ENCODE measurements around the gene CDH4.

CDH4 gene

DNA sequence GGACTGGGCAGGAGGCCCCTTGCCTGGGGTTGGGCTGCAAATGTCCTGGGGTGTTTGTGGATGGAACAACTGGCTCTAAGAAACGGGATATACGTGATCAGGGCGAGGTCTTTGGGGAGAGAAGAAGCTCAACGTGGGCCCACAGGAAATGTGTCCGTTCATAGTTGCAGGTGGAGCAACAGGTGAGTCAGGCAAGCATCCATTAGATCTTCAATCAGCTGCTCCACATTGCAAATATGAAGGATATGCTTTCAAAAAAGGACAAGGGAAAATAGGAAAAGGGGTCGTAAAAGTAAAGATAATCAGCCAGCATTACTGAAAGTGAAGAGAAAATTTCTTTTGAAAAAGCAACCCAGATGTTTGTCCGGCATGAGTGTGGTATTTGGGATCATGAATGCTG, 251.0 kb downstream of the CDH4 start:
- no peak for DNase-seq

GRCh38 chr20:61505508-61505907, 253.4 kb downstream of the CDH4 start:
- DNase-seq: no peak

DNA sequence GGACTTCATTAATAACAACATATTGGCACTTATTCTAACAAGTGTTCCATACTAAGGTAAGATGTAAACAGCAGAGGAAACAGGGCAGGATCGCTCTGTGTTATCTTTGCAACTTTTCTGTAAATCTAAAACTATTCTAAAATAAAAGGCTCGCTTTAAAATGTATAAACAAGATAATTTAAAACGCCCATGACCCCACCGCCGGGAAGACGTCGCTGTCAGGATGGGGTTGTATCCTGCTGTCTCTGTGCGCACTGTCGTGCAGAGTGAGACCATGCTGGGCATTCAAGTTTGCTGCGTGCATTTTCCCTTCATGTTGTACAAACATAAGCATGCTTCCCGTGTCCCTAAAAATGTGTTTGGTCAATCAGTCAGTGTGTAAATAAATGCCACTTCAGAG, 255.7 kb downstream of the CDH4 start:
- DNase-seq: no peak

DNA sequence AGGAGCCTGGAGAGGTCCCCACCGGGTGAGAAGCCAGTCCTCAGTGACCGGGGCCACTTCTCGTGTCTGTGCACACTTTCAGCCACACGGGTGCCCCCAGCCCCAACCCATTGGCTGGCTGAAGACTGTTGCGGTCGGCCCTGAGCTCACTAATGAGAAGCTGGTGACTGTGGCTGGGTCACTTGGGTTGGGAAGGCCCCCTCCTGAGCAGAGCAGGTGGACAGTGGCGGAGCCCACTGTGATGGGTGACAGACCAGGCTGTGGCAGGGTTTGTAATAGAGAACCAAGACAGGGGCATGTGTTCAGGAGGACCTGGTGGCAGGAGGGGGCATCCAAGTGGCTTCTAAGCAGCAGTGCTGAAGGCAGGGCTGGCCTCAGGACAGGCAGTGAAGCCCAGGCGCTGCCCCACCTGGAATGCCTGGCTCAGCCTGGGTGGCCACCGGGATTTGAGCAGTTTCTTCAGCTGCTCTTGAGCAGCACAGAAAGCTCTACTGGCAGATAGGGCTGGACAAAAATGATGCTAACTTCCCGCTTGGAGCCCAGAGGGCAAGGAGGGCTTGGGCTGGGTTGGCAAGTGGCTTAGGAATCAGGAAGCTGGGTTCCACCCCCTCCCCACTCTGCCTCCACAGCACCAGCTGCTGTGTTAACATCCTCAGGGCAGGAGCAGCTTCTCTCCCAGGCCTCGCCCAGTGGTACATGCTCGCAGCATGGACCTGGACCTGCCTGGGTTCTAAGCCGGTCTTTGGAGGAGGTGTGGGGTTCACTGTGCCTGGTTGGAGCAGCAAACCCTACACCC, 256.4 kb downstream of the CDH4 start:
- no peak for DNase-seq

DNA sequence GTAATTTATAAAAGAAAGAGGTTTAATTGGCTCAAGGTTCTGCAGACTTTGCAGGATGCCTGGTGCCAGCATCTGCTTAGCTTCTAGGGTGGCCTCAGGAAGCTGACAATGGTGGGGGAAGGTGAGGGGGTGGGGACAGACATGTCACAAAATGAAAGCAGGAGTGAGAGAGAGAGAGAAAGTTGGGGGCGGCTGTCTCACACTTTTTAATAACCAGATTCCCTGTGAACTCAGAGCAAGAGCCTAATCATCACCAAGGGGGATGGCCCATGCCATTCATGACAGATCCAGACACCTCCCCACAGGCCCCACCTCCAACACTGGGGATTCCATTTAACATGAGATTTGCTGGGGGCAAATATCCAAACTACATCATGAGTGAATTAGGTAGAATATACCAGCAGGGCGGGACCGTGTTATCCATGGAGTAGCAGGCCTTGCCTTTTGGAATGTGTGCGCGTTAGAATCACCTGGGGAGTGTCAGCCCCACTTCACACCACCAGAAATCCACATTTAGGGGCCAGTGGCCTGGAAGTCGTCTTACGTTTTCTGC, 258.8 kb downstream of the CDH4 start:
- DNase-seq: peak; percentile 4

DNA sequence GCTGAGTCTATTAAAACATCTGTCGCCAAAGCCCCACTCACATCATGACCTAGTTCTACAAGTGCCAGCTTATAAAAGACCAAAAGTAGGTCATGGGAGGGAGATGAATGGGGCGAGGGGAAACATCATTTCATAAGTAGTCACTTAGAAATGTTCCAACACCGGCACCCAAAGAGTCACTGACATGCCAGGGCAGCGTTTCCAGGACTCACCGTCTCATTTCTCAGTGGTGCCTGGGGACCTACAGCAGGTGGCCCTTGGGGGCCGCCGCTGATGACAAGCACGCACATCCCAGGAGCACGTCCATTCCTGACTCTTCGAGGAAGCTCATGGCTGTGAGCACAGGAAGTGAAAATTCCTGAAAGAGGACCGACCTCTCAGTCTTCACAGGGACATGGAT, 260.4 kb downstream of the CDH4 start:
- no peak for DNase-seq

DNA sequence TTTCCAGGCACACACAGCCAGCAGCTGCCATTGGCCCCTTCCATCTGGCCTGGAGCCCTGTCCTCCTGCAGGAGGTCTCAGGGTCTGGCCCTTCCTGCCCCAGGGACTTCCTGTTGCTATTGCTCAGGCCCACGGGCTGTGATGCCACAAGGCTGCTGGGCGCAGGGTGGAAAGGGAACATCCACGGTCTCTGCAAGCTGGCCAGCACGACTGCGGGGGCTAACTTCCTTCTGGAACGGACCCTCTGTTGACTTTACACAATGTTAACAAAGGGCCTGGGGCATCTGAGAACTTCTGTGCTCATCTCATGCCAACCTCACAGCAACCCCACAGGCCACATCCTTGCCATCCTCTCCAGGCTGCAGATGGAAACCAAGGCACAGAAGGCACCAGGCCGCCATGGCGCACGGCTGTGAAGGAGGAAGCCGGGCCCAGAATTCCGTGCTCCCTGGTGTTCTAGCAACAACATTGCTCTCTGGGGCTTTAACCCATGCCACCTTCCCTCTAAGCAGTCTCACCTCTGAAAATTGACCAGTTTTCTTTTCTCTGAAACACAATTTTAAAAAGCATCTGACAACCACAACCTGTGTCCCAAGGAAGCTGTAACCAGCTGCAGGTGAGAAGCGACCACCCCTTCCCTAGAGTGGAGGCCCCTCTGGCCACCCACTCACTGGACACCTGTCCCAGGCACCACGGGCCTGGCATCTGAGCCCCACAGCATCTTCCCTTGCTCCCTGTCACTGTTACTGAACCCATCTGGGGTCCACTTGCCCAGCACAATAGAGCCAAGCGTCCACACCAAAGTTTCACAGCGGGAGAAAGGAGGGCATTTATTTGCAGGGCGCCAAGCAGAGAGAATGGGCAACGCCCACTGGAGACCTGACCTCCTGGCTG, 261.3 kb downstream of the CDH4 start:
- no peak for DNase-seq

- DNase-seq: no peak
Observed at GRCh38 chr20:61514018-61514365, 261.9 kb downstream of the CDH4 start.

DNA sequence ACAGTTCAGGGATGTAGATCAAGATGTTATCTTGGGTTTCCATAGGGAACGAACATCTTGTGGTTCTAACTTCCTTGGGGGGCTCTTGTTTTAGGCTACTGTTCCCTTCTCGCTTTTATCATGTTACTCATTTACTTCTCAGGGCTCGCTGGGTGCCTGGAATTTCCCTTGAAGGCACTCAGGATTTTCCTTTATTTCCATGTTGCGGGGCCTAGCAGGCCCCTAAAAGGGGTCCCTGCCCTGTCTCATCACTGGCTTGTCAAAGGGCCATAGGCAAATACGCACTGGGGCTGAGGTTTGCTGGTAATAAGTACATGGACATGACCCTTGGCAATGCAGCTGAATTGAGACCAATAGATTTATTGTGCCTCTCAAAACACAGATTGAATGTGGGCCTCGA, 262.3 kb downstream of the CDH4 start:
- no peak for DNase-seq

DNA sequence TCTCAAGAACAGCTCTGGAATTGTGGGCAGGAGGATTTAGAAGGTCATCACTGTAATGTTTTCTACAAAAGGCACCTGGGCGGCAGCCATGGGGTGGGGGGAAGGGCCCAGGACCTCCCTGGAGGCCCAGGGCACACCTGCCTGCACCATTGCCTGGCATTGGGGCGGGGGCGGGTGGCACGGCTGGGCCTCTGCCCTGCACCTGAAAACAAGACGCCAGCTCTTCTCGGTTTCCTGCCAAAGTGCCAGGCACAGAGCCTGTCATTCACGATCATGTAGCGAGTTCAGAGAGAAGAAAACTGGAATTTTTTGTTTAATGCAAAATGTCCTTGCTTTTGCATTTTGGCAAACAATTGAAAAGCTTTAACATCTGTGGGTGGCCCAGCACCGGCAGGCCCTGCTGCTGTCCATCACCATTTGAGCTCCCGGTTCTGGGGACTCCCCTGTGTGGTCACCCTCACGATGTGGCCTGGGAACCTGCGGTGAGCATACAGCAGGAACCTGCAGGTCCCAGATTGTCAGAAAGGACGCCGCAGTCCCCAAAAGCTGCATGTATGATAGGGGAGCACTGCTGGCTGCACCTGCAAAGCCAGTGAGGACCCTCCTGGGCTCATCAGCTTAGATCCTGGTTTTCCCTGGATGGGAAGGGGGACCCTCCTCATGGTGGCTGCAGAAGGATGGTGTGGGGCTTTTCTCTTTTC, 262.9 kb downstream of the CDH4 start:
- DNase-seq: no peak

- no peak for DNase-seq
Observed at GRCh38 chr20:61515922-61516321, 263.9 kb downstream of the CDH4 start.

DNA sequence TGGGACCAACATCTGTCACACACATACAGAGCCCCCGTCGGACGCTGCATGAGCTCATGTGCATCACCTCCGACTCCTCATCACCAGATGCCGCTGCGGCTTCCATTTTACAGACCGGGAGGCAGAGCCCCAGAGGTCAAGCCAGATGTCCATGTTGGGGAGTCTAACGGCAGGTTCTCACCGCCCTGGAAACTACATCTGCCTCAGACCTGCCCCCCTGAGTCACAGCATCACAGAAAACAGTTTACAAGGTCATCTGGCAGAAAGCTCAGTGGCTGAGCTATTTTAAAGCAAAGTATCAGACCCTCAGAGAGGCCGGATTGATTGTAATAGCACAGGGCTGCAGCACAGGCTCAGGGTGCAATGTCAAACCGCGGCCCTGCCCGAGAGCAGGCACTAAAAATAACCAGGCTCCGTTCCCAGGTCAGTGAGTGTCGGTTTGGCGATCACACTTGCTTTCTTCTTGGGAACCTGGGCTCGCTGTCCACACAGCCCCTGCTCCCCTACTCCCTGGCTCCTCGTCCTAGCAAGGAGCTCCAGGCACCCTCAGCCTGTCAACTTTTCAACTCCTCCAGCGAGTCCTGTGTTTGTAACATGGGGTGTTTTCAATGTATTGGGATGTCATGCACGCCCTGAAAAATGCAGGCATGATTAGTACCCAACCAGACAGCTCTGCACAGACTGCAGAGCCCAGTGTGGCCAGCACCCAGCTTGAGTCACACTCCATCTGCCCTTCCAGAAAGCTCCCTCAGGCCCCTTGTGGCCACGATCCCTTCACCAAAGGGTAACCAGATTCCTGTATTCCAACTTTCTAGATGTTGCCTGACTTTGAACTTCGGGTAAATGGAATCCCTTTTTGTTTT, 264.5 kb downstream of the CDH4 start:
- no peak for DNase-seq

GRCh38 chr20:61517419-61517818, 265.4 kb downstream of the CDH4 start:
- DNase-seq: no peak

DNA sequence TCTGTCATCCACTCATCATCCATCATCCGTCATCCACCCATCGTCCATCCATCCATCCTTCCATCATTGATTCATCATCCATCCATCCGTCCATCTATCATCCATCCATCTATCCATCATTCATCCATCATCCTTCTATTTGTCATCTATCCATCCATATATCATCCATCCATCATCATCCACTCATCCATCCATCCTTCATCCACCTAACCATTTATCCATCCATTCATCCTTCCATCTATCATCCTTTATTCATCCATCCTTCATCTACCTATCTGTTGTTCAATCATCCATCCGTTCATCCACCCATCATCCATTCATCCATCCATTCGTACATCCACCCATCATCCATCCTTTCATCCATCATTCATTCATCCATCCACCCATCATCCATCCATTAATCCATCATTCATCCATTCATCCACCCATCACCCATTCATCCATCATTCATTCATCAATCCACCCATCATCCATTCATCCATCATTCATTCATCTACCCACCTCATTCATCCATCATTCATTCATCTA, 266.4 kb downstream of the CDH4 start:
- DNase-seq: no peak

DNA sequence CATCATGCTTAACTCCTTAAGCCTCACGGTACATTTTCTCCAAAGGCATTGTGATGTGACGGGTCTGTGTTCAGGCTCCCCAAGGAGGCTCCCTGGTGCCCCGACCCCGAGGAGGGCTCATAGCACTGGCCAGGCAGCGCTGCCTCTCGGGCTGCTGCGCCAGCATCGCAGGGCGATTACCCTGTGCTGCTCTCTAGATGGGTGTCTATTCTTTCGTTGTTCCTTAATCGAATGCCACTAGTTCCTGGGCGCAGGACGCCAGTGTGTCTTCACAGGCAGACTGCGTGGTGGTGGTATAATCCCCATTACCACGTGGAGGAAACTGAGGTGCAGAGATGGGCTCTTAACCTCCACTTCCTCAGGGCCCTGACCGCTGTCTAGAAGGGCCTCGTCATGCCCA, 267.4 kb downstream of the CDH4 start:
- no peak for DNase-seq

DNA sequence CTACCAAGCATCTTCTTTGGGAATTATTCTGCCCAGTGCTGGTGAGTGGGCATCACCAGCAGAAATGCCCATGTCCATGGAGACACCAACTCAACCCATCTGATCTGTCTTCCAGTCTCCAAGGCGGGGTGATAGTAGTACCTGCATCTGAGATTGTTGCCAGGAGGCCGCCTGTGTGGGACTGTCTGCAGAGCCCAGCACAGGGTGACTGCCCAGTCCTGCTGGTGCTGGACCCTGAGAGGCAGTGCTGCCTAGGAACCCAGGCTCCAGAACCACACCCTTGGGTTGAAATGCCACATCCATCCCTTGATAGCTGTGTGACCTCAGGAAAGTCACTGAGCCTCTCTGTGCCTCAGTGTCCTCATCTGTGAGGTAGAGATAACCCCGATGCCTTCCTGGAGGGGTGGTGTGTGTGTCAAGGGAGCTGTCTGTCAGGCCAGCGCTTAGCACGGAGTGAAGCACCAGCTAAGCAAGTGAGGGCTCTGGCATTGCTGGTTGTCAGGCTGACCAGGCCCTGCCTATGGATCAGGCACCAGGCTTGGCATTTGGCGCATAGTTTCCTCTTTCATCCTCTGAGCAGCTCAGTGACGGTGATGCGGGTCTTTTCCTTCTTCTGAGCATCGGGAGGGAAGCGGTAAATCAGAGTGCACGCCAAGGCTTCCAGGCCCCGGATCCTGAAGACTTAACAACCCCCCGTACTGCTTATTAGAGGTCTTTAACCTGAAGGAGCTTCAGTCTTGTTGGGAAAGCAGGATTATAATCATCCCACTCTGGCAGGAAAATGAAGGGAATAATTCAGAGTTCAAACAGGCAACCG, 268.2 kb downstream of the CDH4 start:
- no peak for DNase-seq

GRCh38 chr20:61520893-61521460, 268.9 kb downstream of the CDH4 start:
- DNase-seq: no peak

DNA sequence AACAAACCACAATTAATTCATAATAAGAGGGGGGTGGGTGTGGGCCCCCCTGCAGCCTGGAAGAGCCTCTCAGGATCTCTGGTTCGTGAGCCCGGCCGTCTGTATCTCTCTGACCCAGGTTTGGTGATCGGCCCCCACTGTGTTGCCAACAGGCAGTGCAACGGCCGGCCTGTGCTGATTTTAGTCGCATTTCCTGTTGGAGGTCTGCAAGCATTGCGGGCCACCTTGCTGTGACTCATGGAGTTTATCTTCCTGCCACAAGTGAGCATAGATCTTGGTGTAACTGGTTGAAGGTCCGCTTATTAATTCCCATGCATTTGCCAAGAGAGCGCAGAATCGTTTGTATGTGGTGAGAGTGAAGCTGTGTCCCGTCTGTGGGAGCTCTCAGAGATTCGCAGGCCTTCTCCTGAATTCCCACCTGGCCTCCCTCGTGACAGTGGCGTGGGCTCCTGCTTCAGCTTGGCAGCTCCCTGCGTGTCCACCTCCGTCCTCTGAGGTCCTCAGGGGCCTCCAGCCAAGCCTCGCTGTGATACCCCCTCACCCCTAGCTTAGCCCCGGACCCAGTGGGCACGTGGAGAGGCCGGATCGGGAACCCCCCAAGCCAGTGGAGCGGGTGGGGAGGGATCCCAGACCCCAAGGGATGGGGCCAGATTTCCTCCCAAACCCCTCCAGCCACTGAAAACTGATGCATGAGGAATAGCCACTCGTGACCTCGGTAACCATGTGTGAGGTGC, 269.8 kb downstream of the CDH4 start:
- DNase-seq: no peak

- no peak for DNase-seq
Observed at GRCh38 chr20:61522498-61523090, 270.5 kb downstream of the CDH4 start.

GRCh38 chr20:61523145-61523544, 271.1 kb downstream of the CDH4 start:
- DNase-seq: no peak

Data from activated naive CD4-positive, alpha-beta T cell treated with Interleukin-2 at 50 U/mL for 16 hours (primary cell).